Measurements from ENCODE around the gene PLK5.

The PLK5 gene

GRCh38 chr19:1584500-1585242, 60.8 kb downstream of the PLK5 start:
- no peak overlapping the region for H3K4me3 ChIP-seq (replicated peaks; ENCODE audit: low read depth, low read length)
- no peak for DNase-seq (ENCODE audit: extremely low read depth, low read depth)
- no peak for TF ChIP-seq CTCF (IDR thresholded peaks at IDR 0.05; ENCODE audit: low read depth, low read length, missing control alignments)

- TF ChIP-seq CTCF (IDR thresholded peaks at IDR 0.05; ENCODE audit: low read depth, low read length, missing control alignments) = no peak
- DNase-seq (ENCODE audit: extremely low read depth, low read depth) = no peak
- H3K4me3 ChIP-seq (replicated peaks; ENCODE audit: low read depth, low read length) = no peak overlapping the region
Observed at GRCh38 chr19:1585243-1585580, 61.3 kb downstream of the PLK5 start.
